ENCODE measurements around the gene CERT1.
A peak's percentile ranks its signal among the peaks of the same experiment; 100 is the strongest.
"Not testable (repeated sequence)": the region's sequence is repeated elsewhere in the genome, so short reads cannot be mapped to it uniquely, and the experiment has no call there.

The CERT1 gene, protein sequence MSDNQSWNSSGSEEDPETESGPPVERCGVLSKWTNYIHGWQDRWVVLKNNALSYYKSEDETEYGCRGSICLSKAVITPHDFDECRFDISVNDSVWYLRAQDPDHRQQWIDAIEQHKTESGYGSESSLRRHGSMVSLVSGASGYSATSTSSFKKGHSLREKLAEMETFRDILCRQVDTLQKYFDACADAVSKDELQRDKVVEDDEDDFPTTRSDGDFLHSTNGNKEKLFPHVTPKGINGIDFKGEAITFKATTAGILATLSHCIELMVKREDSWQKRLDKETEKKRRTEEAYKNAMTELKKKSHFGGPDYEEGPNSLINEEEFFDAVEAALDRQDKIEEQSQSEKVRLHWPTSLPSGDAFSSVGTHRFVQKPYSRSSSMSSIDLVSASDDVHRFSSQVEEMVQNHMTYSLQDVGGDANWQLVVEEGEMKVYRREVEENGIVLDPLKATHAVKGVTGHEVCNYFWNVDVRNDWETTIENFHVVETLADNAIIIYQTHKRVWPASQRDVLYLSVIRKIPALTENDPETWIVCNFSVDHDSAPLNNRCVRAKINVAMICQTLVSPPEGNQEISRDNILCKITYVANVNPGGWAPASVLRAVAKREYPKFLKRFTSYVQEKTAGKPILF

DNA sequence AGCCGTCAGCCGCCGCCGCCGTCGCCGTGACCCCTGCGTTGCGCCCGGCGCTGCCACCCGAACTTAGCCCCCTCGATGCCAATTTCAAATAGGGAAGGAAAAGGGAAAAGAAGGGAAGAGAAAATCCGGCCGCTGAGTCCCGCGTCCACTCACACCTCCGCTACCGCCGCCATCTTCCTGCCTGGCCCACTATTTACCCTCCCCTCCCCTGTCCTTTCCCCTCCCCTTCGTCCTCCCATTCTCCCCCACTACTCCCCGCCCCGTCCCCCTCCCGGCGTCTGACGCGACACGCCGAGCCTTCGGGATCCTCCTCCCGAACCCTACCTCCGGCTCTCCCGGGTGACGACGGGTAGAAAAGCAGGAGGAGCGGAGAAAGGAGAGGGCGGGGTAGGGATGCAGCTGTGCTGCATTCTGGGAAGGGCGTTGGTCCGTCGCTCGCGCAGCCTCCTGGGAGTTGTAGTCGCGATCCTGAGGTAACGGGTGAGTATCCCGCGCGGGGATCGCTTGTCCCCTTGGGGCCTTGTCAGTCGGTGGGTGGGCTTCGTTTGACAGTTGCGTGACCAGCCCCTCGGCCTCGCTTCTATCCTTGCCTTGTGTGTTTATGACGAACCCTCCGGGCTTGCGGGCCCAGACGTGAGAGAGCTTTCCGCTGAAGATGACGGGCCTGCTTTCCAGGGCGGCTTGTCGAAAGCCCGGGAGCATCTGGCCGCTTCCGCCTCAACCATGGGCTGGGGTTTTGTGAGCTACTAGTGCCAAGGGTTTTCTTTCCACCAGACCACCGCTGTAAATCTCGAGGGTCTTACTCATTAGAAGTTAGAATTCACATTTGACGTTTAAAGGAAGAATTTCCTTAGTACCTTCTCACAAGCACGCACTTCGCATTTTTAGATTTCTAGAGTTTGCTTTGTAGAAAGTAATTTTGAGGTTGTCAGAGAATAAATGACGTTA is at the start of gene CERT1, which contains the start of gene POLK:
Gene CERT1 (minus strand): TSS at position 195 of the 948 bp plus-strand sequence. CDS start 422 bp downstream, outside the sequence.
Gene POLK (plus strand): TSS at position 457 of the 948 bp plus-strand sequence.
- FAIRE-seq, result no peak

DNA sequence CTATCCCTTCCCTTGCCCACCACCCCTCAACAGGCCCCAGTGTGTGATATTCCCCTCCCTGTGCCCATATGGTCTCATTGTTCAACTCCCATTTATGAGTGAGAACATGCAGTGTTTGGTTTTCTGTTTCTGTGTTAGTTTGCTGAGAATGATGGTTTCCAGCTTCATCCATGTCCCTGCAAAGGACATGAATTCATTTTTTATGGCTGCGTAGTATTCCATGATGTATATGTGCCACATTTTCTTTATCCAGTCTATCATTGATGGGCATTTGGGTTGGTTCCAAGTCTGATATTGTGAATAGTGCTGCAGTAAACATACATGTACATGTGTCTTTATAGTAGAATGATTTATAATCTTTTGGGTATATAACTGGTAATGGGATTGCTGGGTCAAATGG is 49.2 kb upstream of the CERT1 start:
- not testable (repeated sequence) for FAIRE-seq

DNA sequence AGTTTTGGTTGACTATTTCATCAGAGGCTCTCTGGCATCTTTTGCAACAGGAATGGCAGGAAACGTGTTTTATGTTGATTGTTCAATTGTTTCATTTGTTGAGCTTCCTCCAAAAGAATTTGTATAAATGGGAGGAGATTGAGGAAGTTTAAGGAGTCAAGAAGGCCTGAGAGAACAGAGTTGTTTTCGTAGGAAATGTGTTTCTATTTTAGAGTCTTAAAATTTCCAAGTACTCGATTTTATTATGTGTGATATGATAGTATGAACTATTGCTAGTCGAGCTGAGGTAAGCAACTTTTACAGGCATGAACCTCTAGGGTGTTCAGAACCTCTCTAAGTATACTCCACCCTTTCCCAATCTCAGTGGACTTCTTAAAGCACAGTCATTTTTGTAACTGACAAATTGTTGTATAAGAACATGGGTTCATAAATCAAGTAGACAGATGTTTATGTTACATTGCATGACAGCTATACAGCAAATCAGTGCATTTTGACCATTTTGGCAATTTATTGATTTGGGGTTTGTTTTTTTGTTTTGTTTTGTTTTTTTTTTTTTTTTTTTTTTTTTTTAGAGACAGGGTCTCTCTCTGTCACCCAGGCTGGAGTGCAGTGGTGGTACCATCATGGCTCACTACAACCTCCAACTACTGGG is 47.7 kb upstream of the CERT1 start:
- no peak for FAIRE-seq

DNA sequence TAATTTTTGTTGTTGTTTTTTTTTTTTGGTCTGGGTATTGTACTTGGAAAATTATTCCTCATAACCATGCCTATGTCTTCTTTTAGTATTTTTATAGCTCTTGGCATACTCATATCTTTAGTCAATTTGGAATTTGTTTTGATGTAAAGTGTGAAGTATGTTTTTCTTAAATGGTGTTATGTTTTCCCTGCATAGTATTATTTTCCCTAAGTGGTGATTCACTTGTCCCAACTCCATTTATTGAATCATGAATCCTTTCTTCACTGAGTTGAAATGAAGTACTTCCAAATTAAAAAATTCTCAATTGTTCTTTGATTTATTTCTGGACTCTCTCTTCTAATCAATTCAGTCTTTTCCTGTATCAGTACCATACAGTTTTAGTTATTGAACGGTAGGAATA is 46.8 kb upstream of the CERT1 start:
- no peak for FAIRE-seq

DNA sequence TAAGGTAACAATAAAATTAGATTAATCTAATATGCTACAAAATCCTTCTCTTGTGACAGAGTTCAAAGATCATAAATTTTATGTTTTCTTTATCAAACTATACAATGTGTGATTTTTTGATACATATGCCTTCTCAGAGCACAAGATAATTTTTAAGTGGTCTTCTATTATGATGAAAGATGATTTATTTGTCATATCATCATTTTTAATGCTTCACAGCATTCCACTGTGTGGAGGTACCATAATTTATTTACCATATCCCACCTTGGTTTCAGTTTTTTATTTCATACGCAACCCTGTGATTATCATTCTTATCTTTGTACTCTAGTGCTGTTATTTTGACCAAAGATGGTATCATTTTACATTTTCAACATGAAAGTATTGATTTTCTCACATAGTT is 41.9 kb upstream of the CERT1 start:
- no peak for FAIRE-seq

DNA sequence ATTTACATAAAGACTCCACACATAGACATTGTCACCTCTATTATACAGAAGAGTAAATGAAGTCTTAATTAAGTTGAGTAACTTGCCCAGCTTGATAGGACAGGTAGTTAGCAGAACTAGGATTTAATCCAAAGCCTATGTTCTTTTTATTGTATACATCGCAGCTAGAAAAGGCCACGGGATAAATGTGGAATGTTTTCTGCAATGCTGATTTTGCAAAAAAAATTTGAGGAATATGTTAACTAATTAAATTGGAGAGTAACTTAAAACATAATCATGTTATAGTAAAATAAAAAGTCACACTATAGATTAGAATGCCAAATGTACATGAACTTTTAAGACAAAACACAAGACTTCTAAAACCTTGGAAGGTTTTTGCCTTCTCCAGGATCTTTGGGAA is 41.3 kb upstream of the CERT1 start:
- peak; percentile 14 for FAIRE-seq

DNA sequence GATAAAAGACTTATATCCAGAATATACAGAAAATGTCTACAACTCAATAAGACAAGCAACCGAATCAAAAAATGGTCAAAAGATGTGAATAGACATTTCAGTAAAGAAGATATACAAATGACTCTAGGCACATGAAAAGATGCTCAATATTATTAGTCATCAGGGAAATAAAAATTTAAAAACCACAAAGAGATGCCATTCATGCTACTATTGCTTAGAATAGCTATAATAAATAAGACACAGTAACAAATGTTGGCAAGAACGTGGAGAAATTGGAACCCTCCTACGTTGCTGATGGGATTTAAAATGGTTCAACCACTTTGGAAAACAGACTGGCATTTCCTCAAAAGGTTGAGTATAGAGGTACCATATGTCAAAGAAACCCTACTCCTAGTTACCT is 40.0 kb upstream of the CERT1 start:
- no peak for FAIRE-seq

DNA sequence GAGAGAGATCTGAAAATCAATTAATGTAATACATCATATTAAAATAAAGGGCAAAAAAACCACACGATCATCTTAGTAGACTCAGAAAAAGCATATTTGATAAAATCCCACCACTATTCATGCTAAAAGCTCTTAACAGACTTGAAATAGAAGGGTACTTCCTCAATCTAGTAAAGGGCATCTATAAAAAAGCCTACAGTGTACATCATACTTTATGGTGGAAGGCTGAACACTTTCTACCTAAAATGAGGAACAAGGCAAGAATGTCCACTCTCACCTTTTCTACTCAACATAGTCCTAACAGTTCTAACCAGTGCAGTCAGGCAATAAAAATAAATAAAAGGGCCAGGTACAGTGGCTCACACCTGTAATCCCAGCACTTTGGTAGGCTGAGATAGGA is 39.2 kb upstream of the CERT1 start:
- FAIRE-seq, result no peak

DNA sequence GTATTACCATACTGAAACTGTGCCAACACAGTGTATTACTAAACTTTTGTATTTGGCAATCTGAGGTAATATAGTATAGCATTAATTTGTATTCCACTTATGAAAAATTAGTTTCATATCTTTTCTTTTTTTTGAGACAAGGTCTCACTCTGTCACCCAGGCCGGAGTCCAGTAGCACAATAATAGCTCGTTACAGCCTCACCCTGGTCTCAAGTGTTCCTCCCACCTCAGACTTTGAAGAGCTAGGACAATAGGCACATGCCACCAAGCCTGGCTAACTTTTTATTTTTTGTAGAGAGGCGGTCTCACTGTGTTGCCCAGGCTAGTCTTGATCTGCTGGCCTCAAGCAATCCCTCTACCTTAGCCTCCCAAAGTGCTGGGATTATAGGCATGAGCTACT is 36.4 kb upstream of the CERT1 start:
- no peak for FAIRE-seq

DNA sequence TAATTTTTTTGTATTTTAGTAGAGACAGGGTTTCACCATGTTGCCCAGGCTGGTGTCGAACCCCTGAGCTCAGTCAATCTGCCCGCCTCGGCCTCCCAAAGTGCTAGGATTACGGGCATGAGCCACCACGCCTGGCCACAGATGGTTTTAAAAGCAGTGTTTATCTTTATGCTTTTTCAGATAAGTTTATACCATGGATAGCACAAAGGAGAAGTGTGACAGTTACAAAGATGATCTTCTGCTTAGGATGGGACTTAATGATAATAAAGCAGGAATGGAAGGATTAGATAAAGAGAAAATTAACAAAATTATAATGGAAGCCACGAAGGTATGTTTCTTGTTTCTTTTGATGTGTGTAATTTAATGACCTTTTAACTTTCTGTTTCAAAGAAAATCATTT is 35.4 kb upstream of the CERT1 start:
- FAIRE-seq, result no peak

DNA sequence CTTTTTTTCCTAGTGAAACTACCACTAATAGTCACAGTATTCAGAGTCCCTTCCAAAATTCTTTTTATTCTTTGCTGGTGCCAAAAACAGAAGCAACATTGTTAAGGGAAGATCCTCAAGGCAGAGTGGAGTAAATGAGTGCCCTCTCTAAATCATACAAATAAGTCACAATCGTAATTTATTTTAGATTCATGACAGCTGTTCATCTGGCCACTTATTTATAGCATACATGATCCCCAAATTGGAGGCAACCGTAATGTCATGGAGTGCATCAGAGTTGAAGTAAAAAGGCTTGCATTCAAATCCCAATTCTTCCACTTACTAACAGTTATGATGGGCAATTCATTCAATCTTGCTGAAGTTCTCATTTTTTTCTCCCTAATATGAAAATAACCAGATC is 33.7 kb upstream of the CERT1 start:
- no peak for FAIRE-seq

DNA sequence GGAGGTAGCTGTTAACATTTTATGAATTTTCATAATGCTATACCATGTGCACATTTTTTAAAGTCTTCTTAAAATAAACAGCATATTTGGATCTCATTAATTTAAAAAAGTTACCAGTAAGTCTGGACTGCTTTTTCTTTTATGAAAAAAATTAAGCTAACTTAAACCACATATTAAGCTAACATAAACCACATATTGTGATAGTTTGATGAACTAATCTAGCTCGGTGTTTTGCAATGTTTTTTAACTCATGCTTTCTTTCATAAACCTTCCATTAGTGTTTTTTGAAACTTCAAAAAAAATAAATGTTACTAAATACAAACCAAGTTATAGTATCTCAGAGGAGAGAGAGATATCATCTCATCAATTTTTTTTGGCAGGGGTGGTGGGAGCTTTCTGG is 26.8 kb upstream of the CERT1 start:
- FAIRE-seq, result no peak

DNA sequence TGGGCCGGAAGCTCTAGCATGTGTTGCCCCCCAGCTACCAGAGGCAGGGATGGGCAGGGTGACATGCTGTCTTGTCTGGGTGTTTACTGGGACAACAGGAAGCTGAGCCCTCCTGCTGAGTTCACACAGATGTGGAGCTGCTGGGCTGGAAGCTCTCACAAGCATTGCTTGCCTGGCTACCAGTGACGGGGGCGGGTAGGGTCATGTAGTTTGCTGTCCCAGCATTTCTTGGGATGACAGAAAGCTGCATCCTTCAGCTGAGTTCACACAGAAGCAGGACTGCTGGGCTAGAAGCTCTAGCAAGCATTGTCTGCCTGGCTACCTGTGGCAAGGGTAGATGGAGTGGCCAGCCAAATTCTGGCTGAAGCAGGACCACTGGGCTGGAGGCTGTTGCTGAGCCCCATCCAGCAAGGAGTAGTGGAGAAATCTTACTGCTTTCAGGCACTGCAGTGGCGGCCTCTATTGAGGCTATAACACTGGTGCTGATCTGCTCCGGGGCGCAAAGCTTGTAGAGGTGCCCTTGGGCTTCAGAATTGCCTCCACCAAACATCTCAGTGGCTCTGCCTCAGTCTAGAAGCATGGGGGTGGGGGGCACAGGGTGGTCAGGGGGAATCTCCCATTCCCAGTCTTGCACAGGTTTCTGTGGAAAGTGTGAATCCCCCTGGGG is 25.4 kb upstream of the CERT1 start:
- FAIRE-seq, result no peak

DNA sequence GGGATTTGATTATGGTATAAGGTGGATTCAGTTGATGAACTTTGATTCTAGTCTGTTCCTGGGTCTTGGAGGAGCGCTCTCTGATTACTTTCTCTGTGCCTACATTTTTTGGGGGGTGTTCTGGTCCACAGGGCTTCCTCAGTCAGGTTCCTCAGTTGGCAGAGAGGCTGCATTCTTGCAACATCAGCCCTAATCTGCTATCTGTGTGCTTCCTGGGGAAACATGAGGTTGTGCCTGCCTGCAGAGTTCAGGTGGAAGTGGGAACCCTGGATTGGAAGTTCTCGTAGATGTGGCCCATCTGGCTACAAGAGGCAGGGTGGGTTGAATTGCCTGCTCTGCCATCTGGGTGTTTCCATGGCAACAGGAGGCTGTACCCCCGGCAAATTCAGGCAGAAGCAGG is 24.7 kb upstream of the CERT1 start:
- no peak for FAIRE-seq

DNA sequence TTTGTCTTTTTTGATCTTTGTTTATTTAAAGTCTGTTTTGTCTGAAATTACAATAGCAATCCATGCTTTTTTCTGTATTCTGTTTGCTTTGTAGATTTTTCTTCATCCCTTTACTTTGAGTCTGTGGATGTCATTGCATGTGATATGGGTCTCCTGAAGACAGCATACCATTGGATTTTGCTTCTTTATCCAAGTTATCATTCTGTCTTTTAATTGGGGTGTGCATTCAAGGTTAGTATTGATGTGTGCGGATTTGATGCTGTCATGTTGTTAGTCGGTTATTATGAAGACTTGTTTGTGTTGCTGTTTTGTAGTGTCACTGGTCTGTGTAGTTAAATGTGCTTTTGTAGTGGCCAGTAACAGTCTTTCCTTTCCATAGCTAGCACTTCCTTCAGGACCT is 23.3 kb upstream of the CERT1 start:
- no peak for FAIRE-seq

DNA sequence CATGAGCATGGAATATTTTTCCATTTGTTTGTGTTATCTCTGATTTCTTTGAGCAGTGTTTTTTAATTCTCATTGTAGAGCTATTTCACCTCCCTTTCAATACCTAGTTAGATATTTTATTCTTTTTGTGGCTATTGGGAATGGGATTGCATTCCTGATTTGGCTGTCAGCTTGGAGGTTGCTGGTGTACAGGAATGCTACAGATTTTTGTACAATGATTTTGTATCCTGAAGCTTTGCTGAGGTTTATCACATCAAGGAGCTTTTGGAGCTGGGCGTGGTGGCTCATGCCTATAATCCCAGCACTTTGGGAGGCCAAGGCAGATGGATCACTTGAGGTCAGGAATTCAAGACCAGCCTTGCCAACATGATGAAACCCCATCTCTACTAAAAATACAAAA is 22.3 kb upstream of the CERT1 start:
- FAIRE-seq, result not testable (repeated sequence)

DNA sequence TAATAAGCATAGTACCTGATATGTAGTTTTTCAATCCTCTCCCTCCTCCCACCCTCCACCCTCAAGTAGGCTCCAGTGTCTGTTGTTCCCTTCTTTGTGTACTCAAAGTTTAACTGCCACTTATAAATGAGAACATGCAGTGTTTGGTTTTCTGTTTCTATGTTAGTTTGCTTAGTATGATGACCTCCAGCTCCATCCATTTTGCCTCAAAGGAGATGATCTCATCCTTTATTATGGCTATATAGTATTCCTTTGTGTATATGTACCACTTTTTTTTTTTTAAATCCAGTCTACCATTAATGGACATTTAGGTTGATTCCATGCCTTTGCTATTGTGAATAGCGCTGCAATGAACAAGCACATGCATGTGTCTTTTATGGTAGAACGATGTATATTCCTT is 20.8 kb upstream of the CERT1 start:
- no peak for FAIRE-seq

DNA sequence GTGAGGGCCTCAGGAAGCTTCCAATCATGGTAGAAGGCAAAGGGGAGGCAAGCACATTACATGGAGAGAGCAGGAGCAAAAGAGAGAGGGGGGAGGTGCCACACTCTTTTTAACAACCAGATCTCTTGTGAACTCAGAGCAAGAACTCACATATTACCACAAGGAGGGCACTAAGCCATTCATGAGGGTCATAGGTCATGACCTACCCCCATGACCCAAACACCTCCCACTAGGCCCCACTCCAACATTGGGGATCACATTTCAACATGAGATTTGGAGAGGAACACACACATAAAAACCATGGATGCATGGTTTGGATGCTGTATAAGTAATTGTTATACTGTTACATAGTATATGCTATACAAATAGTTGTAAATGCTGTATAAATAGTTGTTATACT is 17.8 kb upstream of the CERT1 start:
- FAIRE-seq, result no peak

DNA sequence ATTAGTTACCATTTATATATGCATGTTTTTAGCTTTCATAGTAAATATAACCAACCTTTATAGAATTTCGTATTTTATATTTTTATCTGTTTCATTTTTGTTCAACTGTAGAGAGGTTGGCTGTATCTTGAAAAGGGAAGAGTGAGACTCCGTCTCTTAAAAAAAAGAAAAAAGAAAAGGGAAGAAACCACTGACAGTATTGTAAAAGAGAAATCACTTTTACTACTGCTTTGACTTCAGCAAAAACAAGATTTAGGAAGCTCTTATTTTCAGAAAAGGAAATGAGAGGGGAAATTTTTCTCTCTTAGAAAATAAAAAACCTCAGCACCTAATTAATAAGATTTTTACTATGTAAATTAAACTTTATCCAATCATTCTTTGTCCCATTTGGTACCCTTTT is 14.6 kb upstream of the CERT1 start:
- no peak for FAIRE-seq

DNA sequence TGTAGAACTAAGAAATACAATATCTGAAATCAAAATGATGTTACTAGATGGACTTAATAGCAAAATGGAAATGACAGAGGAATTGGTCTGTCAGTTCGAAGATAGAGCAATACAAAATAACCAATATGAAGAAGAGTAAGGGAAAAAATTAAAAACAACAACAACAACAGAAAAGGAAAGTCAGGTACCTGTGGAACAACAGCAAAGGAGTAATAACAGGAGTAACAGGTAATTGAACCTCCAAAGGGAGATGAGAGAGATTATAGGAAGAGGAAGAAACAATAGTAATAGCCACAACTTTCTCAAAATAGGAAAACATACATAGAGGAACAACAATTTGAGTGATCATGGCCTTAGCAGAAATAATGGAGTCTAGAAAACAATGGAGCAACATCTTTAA is 13.9 kb upstream of the CERT1 start:
- FAIRE-seq, result no peak

DNA sequence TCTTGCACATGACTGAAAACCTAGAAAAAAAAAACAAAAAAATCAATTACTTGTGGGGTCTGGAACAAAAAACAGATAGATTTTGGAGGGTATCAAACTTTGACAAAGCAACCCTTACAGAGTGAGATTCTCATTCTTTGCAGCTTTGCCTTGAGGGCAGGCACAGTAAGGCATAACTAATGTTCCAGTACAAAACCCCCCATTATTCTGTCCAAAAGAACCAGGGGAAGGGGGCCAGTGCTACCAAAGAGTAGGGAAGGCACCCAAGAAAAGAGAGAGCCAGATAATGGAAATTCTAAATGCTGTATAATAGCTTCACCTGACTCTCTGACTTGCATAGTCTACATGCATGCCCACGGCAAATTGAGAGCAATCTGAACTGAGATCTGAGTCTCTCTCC is 13.2 kb upstream of the CERT1 start:
- FAIRE-seq, result no peak

DNA sequence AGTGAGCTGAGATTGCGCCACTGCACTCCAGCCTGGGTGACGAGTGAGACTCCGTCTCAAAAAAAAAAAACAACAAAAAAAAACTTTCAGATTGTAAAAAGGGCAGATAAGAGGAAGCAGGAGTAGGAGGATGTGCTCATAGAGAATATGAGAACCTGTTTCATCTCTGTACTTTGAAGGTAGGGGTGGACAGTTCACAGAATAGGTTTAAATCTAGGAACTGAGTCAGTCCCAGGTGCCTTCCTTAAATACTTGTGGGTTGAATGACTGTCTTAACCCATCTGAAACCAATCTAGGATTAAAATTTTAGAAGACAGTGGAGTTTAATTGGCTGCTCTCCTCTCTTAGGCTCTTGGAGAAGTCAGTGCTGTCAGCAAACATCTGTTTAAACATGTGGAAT is 12.6 kb upstream of the CERT1 start:
- FAIRE-seq, result no peak

Measured in colon (tissue), 2 donors.